ENCODE results near the gene XDH.

GRCh38 chr2:31297751-31298150 is 116.8 kb downstream of the XDH start:
- no peak for TF ChIP-seq EZH2 (IDR thresholded peaks at IDR 0.05; ENCODE audit: low read length)
- TF ChIP-seq, protein P1, sequence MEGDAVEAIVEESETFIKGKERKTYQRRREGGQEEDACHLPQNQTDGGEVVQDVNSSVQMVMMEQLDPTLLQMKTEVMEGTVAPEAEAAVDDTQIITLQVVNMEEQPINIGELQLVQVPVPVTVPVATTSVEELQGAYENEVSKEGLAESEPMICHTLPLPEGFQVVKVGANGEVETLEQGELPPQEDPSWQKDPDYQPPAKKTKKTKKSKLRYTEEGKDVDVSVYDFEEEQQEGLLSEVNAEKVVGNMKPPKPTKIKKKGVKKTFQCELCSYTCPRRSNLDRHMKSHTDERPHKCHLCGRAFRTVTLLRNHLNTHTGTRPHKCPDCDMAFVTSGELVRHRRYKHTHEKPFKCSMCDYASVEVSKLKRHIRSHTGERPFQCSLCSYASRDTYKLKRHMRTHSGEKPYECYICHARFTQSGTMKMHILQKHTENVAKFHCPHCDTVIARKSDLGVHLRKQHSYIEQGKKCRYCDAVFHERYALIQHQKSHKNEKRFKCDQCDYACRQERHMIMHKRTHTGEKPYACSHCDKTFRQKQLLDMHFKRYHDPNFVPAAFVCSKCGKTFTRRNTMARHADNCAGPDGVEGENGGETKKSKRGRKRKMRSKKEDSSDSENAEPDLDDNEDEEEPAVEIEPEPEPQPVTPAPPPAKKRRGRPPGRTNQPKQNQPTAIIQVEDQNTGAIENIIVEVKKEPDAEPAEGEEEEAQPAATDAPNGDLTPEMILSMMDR (optimal IDR thresholded peaks at IDR 0.05 in 1 of 3, IDR thresholded peaks at IDR 0.05 in 1 of 3, conservative IDR thresholded peaks at IDR 0.05 in 1 of 3; ENCODE audit: extremely low read depth in 1 of 3, insufficient read depth in 2 of 3, low read length in 3 of 3), result peak in 1 of 3 experiments; percentile 13
